H1 (cell line): Measurements from ENCODE around the gene SIRT7. TPM values are rescaled to one million over a fixed set of nuclear protein-coding genes. Genes with fewer than 3 reads are reported as not detected.

Source experiments
- CTCF ChIA-PET: fragments of 300-600 bp; sonication (Branson Sonifier 250); formaldehyde crosslinking; loops from one replicate; lab custom pipeline; 2021; ENCODE audit not compliant: partially characterized antibody; lab: Charles Lee
- POLR2A ChIA-PET: fragments of 300-600 bp; sonication (Branson Sonifier 250); formaldehyde crosslinking; loops from one replicate; lab custom pipeline; 2021; ENCODE audit warnings: inconsistent platforms; ENCODE audit not compliant: partially characterized antibody; lab: Charles Lee
- DNase-seq, 2 experiments: peaks; one replicate each; pipeline versions ENCODE4 v3.0.0 to v3.0.0-alpha.2; 2010 to 2022; ENCODE audit warnings: low spot score in 2 of 2, low read depth in 1 of 2, mixed read lengths in 1 of 2
- FAIRE-seq: peaks from 2 replicates; lab custom pipeline; 2011; peaks lifted over from hg19 to GRCh38; lab: Jason Lieb, UNC
- H2AFZ ChIP-seq: 2 replicates; pipeline ENCODE4 v1.8.1; 2012; ENCODE audit warnings: low read length, inconsistent platforms
- H2AK5ac ChIP-seq: 2 replicates; pipeline ENCODE4 v1.6.1; 2013; ENCODE audit warnings: low read depth, low read length
- H2BK120ac ChIP-seq: replicated peaks from 2 replicates; pipeline ENCODE3; 2013; ENCODE audit warnings: low read depth, low read length, inconsistent platforms
- H2BK12ac ChIP-seq: 2 replicates; pipeline ENCODE4 v1.6.1; 2013; ENCODE audit warnings: low read depth, low read length
- H2BK15ac ChIP-seq: 2 replicates; pipeline ENCODE4 v1.6.1; 2013; ENCODE audit warnings: low read length
- H2BK20ac ChIP-seq: 2 replicates; pipeline ENCODE4 v1.6.1; 2013; ENCODE audit warnings: low read length
- H2BK5ac ChIP-seq: 2 replicates; pipeline ENCODE4 v1.6.1; 2013; ENCODE audit warnings: low read depth, low read length
- H3K14ac ChIP-seq: 2 replicates; pipeline ENCODE4 v1.6.1; 2013; ENCODE audit warnings: inconsistent platforms; ENCODE audit not compliant: insufficient read length
- H3K18ac ChIP-seq: 2 replicates; pipeline ENCODE4 v1.6.1; 2013; ENCODE audit warnings: low read length; ENCODE audit errors: extremely low read depth
- H3K23ac ChIP-seq: 2 replicates; pipeline ENCODE4 v1.6.1; 2013; ENCODE audit warnings: inconsistent platforms; ENCODE audit not compliant: insufficient read length
- H3K23me2 ChIP-seq: 2 replicates; pipeline ENCODE4 v1.6.1; 2013; ENCODE audit warnings: low read depth, low read length
- H3K27ac ChIP-seq: 2 replicates; pipeline ENCODE4 v1.6.1; 2011; ENCODE audit warnings: low read depth, low read length, inconsistent platforms
- H3K27me3 ChIP-seq, 4 experiments: replicated peaks in 1 of 4; 1 replicate in 1 of 4; 2 replicates in 3 of 4; pipeline versions ENCODE4 v1.6.1 to v1.8.1; 2011 to 2013; ENCODE audit warnings: low read length in 3 of 4, mild to moderate bottlenecking in 3 of 4, inconsistent platforms in 2 of 4, mixed read lengths in 2 of 4, moderate library complexity in 1 of 4; ENCODE audit not compliant: control insufficient read depth in 3 of 4, insufficient read depth in 3 of 4; ENCODE audit errors: extremely low read depth in 1 of 4
- H3K36me3 ChIP-seq, 4 experiments: 2 replicates each; pipeline versions ENCODE4 v1.6.1 to v1.8.1; 2011 to 2013; ENCODE audit warnings: mild to moderate bottlenecking in 4 of 4, low read length in 3 of 4, moderate library complexity in 2 of 4, control low read depth in 1 of 4, inconsistent platforms in 1 of 4; ENCODE audit not compliant: insufficient read depth in 4 of 4, control insufficient read depth in 2 of 4
- H3K4ac ChIP-seq: replicated peaks from 2 replicates; pipeline ENCODE3; 2013; ENCODE audit warnings: low read length, low read depth, mixed read lengths, inconsistent platforms; ENCODE audit not compliant: insufficient read length
- H3K4me1 ChIP-seq, 4 experiments: replicated peaks in 1 of 4; 1 replicate in 1 of 4; 2 replicates in 3 of 4; pipeline versions ENCODE4 v1.6.1 to v1.8.1; 2011 to 2013; ENCODE audit warnings: low read length in 3 of 4, inconsistent platforms in 2 of 4, mixed read lengths in 1 of 4; ENCODE audit not compliant: insufficient read depth in 4 of 4, control insufficient read depth in 3 of 4
- H3K4me2 ChIP-seq, 2 experiments: 2 replicates each; pipeline versions ENCODE4 v1.6.1 to v1.8.1; 2011 to 2013; ENCODE audit warnings: low read depth in 2 of 2, low read length in 2 of 2, control low read depth in 1 of 2, inconsistent platforms in 1 of 2, mild to moderate bottlenecking in 1 of 2; ENCODE audit not compliant: insufficient read depth in 1 of 2
- H3K4me3 ChIP-seq, 4 experiments: fragments of 200-600, 300-600 bp in 1 of 4; sonication (generic), shearing (Covaris generic), sonication (Bioruptor Twin) in 1 of 4; 2 replicates each; pipeline versions ENCODE4 v1.5.1 to v1.8.1; 2011 to 2016; ENCODE audit warnings: low read length in 4 of 4, low read depth in 3 of 4, control low read depth in 2 of 4, inconsistent platforms in 2 of 4, mild to moderate bottlenecking in 2 of 4, mixed read lengths in 1 of 4, moderate library complexity in 1 of 4; ENCODE audit not compliant: insufficient read depth in 2 of 4; ENCODE audit errors: extremely low read depth in 1 of 4
- H3K56ac ChIP-seq: replicated peaks from 2 replicates; pipeline ENCODE3; 2013; ENCODE audit warnings: low read depth, mild to moderate bottlenecking, mixed read lengths, low read length, inconsistent platforms; ENCODE audit not compliant: insufficient read length
- H3K79me1 ChIP-seq: 2 replicates; pipeline ENCODE4 v1.6.1; 2013; ENCODE audit warnings: low read depth, low read length, control low read depth
- H3K79me2 ChIP-seq, 2 experiments: 2 replicates each; pipeline versions ENCODE4 v1.6.1 to v1.8.1; 2012 to 2013; ENCODE audit warnings: low read length in 2 of 2, mild to moderate bottlenecking in 2 of 2, inconsistent platforms in 1 of 2; ENCODE audit not compliant: insufficient read depth in 2 of 2, control insufficient read depth in 1 of 2
- H3K9ac ChIP-seq, 4 experiments: replicated peaks in 1 of 4; 1 replicate in 1 of 4; 2 replicates in 3 of 4; pipeline versions ENCODE4 v1.6.1 to v1.8.1; 2011 to 2013; ENCODE audit warnings: low read depth in 3 of 4, low read length in 3 of 4, control low read depth in 2 of 4, mild to moderate bottlenecking in 2 of 4, moderate library complexity in 2 of 4, inconsistent platforms in 1 of 4; ENCODE audit errors: extremely low read depth in 1 of 4
- H3K9me3 ChIP-seq, 2 experiments: 2 replicates each; pipeline versions ENCODE4 v1.6.1 to v1.8.1; 2012 to 2013; ENCODE audit warnings: mild to moderate bottlenecking in 2 of 2, moderate library complexity in 2 of 2, control low read depth in 1 of 2, inconsistent platforms in 1 of 2, low read depth in 1 of 2, low read length in 1 of 2, mixed read lengths in 1 of 2; ENCODE audit not compliant: insufficient read depth in 2 of 2
- H4K20me1 ChIP-seq, 2 experiments: replicated peaks in 1 of 2; 2 replicates each; pipeline versions ENCODE3 to v1.8.1; 2011 to 2013; ENCODE audit warnings: inconsistent platforms in 2 of 2, low read length in 2 of 2, mild to moderate bottlenecking in 1 of 2; ENCODE audit not compliant: insufficient read depth in 2 of 2, control insufficient read depth in 1 of 2
- H4K5ac ChIP-seq: 2 replicates; pipeline ENCODE4 v1.6.1; 2013; ENCODE audit warnings: low read length, low read depth, mixed read lengths, inconsistent platforms; ENCODE audit not compliant: insufficient read length
- H4K8ac ChIP-seq: 2 replicates; pipeline ENCODE4 v1.8.0; 2013; ENCODE audit warnings: mild to moderate bottlenecking, moderate library complexity, low read length, inconsistent platforms; ENCODE audit not compliant: insufficient read depth; ENCODE audit errors: extremely low read depth
- H4K91ac ChIP-seq: replicated peaks from 2 replicates; pipeline ENCODE3; 2013; ENCODE audit warnings: low read length, mixed read lengths, inconsistent platforms; ENCODE audit not compliant: insufficient read length
- CBX5 ChIP-seq: fragments of 300-800, 300-1000 bp; sonication (generic); IDR thresholded peaks from 2 replicates; pipeline ENCODE4 v1.7.1; 2016; ENCODE audit warnings: antibody characterized with exemption, low read length, low read depth
- WGBS, 2 experiments: shearing (Covaris generic) in 1 of 2; methylation state at CpG; one replicate each; pipeline versions ENCODE4 v1.1.6 to v1.1.7; 2013 to 2015; ENCODE audit warnings: low lambda C conversion rate in 2 of 2, mixed read lengths in 2 of 2, inconsistent platforms in 1 of 2, low coverage in 1 of 2, missing lambda C conversion rate in 1 of 2; ENCODE audit not compliant: insufficient replicate concordance in 2 of 2, insufficient coverage in 1 of 2, insufficient read length in 1 of 2; ENCODE audit errors: extremely low coverage in 1 of 2, missing lambda C conversion rate in 1 of 2; 5-methylcytosine and 5-hydroxymethylcytosine counted together
- polyA plus RNA-seq, 7 experiments: library from polyadenylated mRNA; depleted of rRNA in 3 of 7; stranded (reverse) in 5 of 7; unstranded in 2 of 7; fragments of >200 nt in 5 of 7; fragments of 200-250 nt in 2 of 7; gene quantifications; 1 replicate in 5 of 7; 2 replicates in 1 of 7; 4 replicates in 1 of 7; pipeline versions ENCODE4 v1.2.1 to v1.2.3, GENCODE V29; 2011 to 2013; ENCODE audit warnings: missing spikeins in 2 of 7, mixed read lengths in 2 of 7
- total RNA-seq: library from RNA; stranded (reverse); fragmentation: NEBNext Ultra II Directional; extraction: Animal tissue kit (Norgen Biotek cat#: 25700); gene quantifications from 2 replicates; pipeline ENCODE4 v1.2.1, GENCODE V29; 2021

Gene SIRT7
- total and polyA plus RNA-seq, 2 of the 8 experiments (the other 6 are each of a cell fraction or from before 2014, with no cell fraction given), result 5.8 to 16.6 TPM

DNA sequence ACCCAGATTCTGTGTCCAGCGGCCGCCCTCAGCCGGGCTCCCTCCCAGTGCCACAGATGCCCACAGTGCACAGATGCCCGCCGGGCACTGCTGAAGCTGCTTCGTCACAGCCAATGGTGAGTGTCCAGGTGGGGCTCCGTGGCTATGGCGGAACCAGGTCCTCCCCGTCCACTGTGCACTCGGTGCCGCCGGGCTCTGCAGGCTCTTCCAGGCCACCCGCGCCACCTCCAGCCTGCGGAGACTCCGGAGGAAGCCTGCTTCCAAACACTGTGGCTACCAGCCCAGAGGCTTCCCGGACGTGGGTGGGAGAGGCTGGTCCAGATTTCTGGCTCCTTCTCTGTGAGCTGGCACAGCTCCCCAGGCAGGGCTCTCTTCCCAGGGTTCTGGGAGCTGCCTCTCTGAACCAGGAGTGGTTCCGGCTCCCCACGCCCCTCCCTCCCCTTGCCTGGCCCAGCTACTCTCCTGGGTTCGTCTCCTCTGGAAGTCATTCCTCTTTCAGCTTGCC, 22.0 kb upstream of the SIRT7 start:
- FAIRE-seq (no peak), DNase-seq (no peak)
- Histone ChIP-seq H4K8ac (peak overlapping the region; percentile 60; the same call in 1 of the 2 replicates), H3K56ac (no peak overlapping the region), H3K14ac (no peak overlapping the region), H2AK5ac (peak overlapping the region; percentile 65; the same call in 1 of the 2 replicates), H2BK20ac (no peak overlapping the region), H4K5ac (no peak overlapping the region), H2BK120ac (no peak overlapping the region), H3K4me2 (no peak overlapping the region), H3K79me2 (no peaks in the 10 kb centered on the region; a peak in 1 of 4 replicates), H2BK12ac (0 out of 2 replicates have a peak overlapping the region, but pooled peaks have one; percentile 17), H2BK15ac (0 out of 2 replicates have a peak overlapping the region, but pooled peaks have one; percentile 29), H3K9ac (no peak overlapping the region), H3K27me3 (peaks cover 0 to 5% (median 0%) of the 10 kb centered on the region in 4 experiments; a peak in 3 of 7 replicates), H3K4me3 (no peak overlapping the region), H2BK5ac (no peak overlapping the region), H4K20me1 (peaks cover 0 to 3% of the 10 kb centered on the region in 2 experiments), H3K23me2 (no peaks in the 10 kb centered on the region; the same call in 1 of the 2 replicates), H3K79me1 (no peaks in the 10 kb centered on the region), H4K91ac (peak overlapping the region; percentile 17), H3K27ac (no peak overlapping the region), H3K4me1 (peaks cover 0 to 14% (median 8%) of the 10 kb centered on the region in 4 experiments; a peak in 5 of 7 replicates), H3K18ac (no peak overlapping the region), H3K9me3 (no peaks in the 10 kb centered on the region), H3K4ac (no peak overlapping the region), H3K23ac (no peak overlapping the region), H3K36me3 (peaks cover 0 to 7% (median 3%) of the 10 kb centered on the region in 4 experiments; a peak in 4 of 8 replicates), H2AFZ (no peak overlapping the region)
- POLR2A ChIA-PET, result interaction anchor here (14.6 kb wide), 1 partner anchor 15 kb away, joined by 150 read pairs; the partner anchor contains the start of gene MAFG
- TF ChIP-seq CBX5, result no peak
- CTCF ChIA-PET, result interaction anchor here (1.0 to 4.6 kb wide), 7 partner anchors 10 to 83 kb away, joined by 3 to 16 read pairs (median 4); partner anchors contain the start of genes CENPX, LRRC45, MAFG and NOTUM
- WGBS, 2 experiments, result 93% methylated on average over 19 of the region's 21 CpGs; no CpG with 5 or more reads in 1 of the 2 experiments
